Measurements from ENCODE around the gene INTS13.

INTS13 gene

GRCh38 chr12:26937443-26937862 lies 328 bp downstream of the INTS13 start:
- peak overlapping the region; percentile 91 for H3K4me3 ChIP-seq (ENCODE audit: control insufficient read depth, low read depth, low read length)
- TF ChIP-seq CTCF (IDR thresholded peaks at IDR 0.05; ENCODE audit: control insufficient read depth, insufficient read depth, low read depth, low read length, missing control alignments) = no peak
- no peak for DNase-seq (ENCODE audit: low read depth)

GRCh38 chr12:26936559-26937442 lies 980 bp downstream of the INTS13 start:
- DNase-seq (ENCODE audit: low read depth) = no peak
- no peak for TF ChIP-seq CTCF (IDR thresholded peaks at IDR 0.05; ENCODE audit: control insufficient read depth, insufficient read depth, low read depth, low read length, missing control alignments)
- H3K4me3 ChIP-seq (ENCODE audit: control insufficient read depth, low read depth, low read length) = peak overlapping the region; percentile 91

GRCh38 chr12:26935636-26936378 lies 2.0 kb downstream of the INTS13 start:
- no peak for DNase-seq (ENCODE audit: low read depth)
- no peak for TF ChIP-seq CTCF (IDR thresholded peaks at IDR 0.05; ENCODE audit: control insufficient read depth, insufficient read depth, low read depth, low read length, missing control alignments)
- no peak overlapping the region for H3K4me3 ChIP-seq (ENCODE audit: control insufficient read depth, low read depth, low read length)

GRCh38 chr12:26929590-26929989 lies 8.2 kb downstream of the INTS13 start:
- no peak overlapping the region for H3K4me3 ChIP-seq (ENCODE audit: control insufficient read depth, low read depth, low read length)
- TF ChIP-seq CTCF (IDR thresholded peaks at IDR 0.05; ENCODE audit: control insufficient read depth, insufficient read depth, low read depth, low read length, missing control alignments) = no peak
- DNase-seq (ENCODE audit: low read depth) = no peak

GRCh38 chr12:26928661-26929060 lies 9.1 kb downstream of the INTS13 start:
- DNase-seq (ENCODE audit: low read depth) = no peak
- TF ChIP-seq CTCF (IDR thresholded peaks at IDR 0.05; ENCODE audit: control insufficient read depth, insufficient read depth, low read depth, low read length, missing control alignments) = no peak
- H3K4me3 ChIP-seq (ENCODE audit: control insufficient read depth, low read depth, low read length) = no peak overlapping the region

- H3K4me3 ChIP-seq (ENCODE audit: control insufficient read depth, low read depth, low read length) = no peak overlapping the region
- no peak for DNase-seq (ENCODE audit: low read depth)
- TF ChIP-seq CTCF (IDR thresholded peaks at IDR 0.05; ENCODE audit: control insufficient read depth, insufficient read depth, low read depth, low read length, missing control alignments) = no peak
These were observed 15.9 kb downstream of the INTS13 start for GRCh38 chr12:26921886-26922285.

Measured in AG09309 (cell line).